T-helper 22 cell (primary cell): Measurements from ENCODE around the gene RANBP1.

Experiments
- DNase-seq: peaks from one replicate; pipeline ENCODE4 v3.0.0-alpha.2; 2020; ENCODE audit warnings: low read depth

Gene RANBP1

GRCh38 chr22:20172141-20172613 is 56.3 kb downstream of the RANBP1 start:
- DNase-seq = no peak

GRCh38 chr22:20173246-20173645 is 57.3 kb downstream of the RANBP1 start:
- no peak for DNase-seq

GRCh38 chr22:20173772-20174171 is 57.9 kb downstream of the RANBP1 start:
- no peak for DNase-seq

GRCh38 chr22:20174785-20175596 is 59.1 kb downstream of the RANBP1 start:
- DNase-seq = no peak

GRCh38 chr22:20175597-20175900 is 59.6 kb downstream of the RANBP1 start:
- DNase-seq = no peak

GRCh38 chr22:20176421-20177085 is 60.6 kb downstream of the RANBP1 start:
- DNase-seq = no peak
